Activated naive CD8-positive, alpha-beta T cell treated with anti-CD3 and anti-CD28 coated beads for 36 hours (primary cell): ENCODE measurements around the gene SLC25A22. TPM values are rescaled to one million over a fixed set of nuclear protein-coding genes. Genes with fewer than 3 reads are reported as not detected.

ENCODE experiments used
- DNase-seq: peaks from one replicate; pipeline ENCODE4 v3.0.0; 2021
- H3K27ac Mint-ChIP-seq: one replicate; pipeline ENCODE4 v1.8.0; 2022; ENCODE audit warnings: mild to moderate bottlenecking, moderate library complexity, mixed read lengths
- H3K27me3 Mint-ChIP-seq: one replicate; pipeline ENCODE4 v1.8.0; 2022; ENCODE audit warnings: mild to moderate bottlenecking, mixed read lengths
- H3K36me3 Mint-ChIP-seq: one replicate; pipeline ENCODE4 v1.8.0; 2021; ENCODE audit warnings: mild to moderate bottlenecking, mixed read lengths
- H3K4me1 Mint-ChIP-seq: one replicate; pipeline ENCODE4 v1.8.0; 2021; ENCODE audit warnings: mixed read lengths
- H3K4me3 Mint-ChIP-seq: one replicate; pipeline ENCODE4 v1.8.0; 2022; ENCODE audit warnings: mild to moderate bottlenecking, moderate library complexity, mixed read lengths
- H3K9me3 Mint-ChIP-seq: one replicate; pipeline ENCODE4 v1.8.0; 2022; ENCODE audit warnings: mixed read lengths
- total RNA-seq, 2 experiments: library from RNA; stranded (reverse); gene quantifications; one replicate each; pipeline ENCODE4 v1.2.3, GENCODE V29; 2021

SLC25A22 gene
- total RNA-seq, 2 experiments from 2014 or later, result 54.4 to 56.5 TPM

DNA sequence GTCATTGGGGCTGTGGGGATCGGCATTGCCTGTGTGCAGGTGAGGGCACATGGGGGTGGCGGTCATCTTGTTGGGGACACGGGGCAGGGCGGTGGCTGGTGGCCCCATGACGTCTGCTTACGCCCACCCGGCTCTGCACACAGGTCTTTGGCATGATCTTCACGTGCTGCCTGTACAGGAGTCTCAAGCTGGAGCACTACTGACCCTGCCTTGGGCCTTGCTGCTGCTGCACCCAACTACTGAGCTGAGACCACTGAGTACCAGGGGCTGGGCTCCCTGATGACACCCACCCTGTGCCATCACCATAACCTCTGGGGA is 39.9 kb upstream of the SLC25A22 start:
- H3K27me3 Mint-ChIP-seq, result no peaks in the 10 kb centered on the region
- no peak for DNase-seq
- no peaks in the 10 kb centered on the region for H3K9me3 Mint-ChIP-seq
- H3K4me1 Mint-ChIP-seq, result peaks cover 22% of the 10 kb centered on the region
- peaks cover 11% of the 10 kb centered on the region for H3K36me3 Mint-ChIP-seq
- H3K4me3 Mint-ChIP-seq, result no peak overlapping the region
- no peak overlapping the region for H3K27ac Mint-ChIP-seq

DNA sequence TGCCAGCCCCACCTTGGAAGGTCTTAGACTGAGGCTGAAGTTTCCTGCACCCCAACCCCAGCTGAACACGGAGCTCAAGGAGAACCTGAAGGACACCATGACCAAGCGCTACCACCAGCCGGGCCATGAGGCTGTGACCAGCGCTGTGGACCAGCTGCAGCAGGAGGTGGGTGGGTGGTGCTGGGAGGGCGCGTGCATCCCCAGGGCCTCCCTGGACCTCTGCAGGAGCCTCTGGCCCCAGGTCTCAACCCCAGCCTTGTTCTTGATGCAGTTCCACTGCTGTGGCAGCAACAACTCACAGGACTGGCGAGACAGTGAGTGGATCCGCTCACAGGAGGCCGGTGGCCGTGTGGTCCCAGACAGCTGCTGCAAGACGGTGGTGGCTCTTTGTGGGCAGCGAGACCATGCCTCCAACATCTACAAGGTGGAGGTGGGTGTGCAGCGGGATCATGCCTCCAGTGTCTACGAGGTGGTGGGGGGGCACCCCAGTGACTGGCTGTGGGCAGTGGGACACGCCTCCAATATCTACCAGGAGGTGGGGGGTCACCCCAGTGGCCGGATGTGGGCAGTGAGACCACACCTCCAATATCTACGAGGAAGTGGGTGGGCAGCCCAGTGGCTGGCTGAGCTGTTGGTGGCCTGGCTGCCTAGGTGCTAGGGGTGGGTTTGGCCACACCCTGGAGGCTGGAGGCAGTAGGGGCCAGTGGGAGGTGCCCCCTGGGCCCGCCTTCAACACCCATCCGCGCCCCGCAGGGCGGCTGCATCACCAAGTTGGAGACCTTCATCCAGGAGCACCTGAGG is 39.3 kb upstream of the SLC25A22 start:
- Mint-ChIP-seq H3K36me3 (peaks cover 11% of the 10 kb centered on the region), H3K27me3 (no peaks in the 10 kb centered on the region), H3K9me3 (no peaks in the 10 kb centered on the region), H3K4me3 (no peak overlapping the region), H3K4me1 (peaks cover 22% of the 10 kb centered on the region), H3K27ac (no peak overlapping the region)
- no peak for DNase-seq

DNA sequence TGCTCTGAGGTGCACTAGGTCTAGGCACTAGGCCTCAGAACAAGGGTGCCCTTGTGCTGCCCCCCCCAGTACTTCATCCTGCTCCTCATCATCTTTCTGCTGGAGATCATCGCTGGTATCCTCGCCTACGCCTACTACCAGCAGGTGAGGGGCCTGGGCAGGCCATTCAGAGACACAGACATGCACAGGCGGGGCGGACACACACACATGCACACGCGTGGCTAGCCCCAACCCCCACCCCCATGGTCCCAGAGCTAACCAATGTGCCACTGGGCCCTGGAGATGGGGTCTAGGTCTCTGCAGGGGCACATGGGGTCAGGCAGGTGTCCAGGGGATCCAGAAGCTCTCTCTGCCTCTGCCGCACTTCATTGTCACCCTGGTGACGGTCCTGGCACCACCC is 38.6 kb upstream of the SLC25A22 start:
- Mint-ChIP-seq H3K4me3 (no peak overlapping the region), H3K4me1 (peaks cover 24% of the 10 kb centered on the region), H3K9me3 (no peaks in the 10 kb centered on the region), H3K36me3 (peaks cover 11% of the 10 kb centered on the region), H3K27ac (no peak overlapping the region), H3K27me3 (peaks cover 3% of the 10 kb centered on the region)
- no peak for DNase-seq

DNA sequence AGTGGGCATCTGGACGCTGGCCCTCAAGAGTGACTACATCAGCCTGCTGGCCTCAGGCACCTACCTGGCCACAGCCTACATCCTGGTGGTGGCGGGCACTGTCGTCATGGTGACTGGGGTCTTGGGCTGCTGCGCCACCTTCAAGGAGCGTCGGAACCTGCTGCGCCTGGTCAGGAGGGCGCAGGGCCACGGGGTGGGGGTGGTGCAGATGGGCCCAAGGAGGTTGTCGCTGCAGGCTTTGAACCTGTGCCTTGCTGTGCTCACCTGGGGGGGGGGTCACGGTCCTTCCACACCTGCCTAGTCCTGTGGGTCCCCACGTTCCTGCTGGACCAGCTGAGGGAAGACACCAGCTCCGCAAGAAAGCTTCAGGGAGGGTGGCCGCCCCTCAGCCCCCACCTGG is 38.2 kb upstream of the SLC25A22 start:
- no peaks in the 10 kb centered on the region for H3K9me3 Mint-ChIP-seq
- H3K4me3 Mint-ChIP-seq, result no peak overlapping the region
- peaks cover 11% of the 10 kb centered on the region for H3K36me3 Mint-ChIP-seq
- H3K27me3 Mint-ChIP-seq, result peaks cover 7% of the 10 kb centered on the region
- H3K4me1 Mint-ChIP-seq, result peaks cover 24% of the 10 kb centered on the region
- H3K27ac Mint-ChIP-seq, result no peak overlapping the region
- no peak for DNase-seq

DNA sequence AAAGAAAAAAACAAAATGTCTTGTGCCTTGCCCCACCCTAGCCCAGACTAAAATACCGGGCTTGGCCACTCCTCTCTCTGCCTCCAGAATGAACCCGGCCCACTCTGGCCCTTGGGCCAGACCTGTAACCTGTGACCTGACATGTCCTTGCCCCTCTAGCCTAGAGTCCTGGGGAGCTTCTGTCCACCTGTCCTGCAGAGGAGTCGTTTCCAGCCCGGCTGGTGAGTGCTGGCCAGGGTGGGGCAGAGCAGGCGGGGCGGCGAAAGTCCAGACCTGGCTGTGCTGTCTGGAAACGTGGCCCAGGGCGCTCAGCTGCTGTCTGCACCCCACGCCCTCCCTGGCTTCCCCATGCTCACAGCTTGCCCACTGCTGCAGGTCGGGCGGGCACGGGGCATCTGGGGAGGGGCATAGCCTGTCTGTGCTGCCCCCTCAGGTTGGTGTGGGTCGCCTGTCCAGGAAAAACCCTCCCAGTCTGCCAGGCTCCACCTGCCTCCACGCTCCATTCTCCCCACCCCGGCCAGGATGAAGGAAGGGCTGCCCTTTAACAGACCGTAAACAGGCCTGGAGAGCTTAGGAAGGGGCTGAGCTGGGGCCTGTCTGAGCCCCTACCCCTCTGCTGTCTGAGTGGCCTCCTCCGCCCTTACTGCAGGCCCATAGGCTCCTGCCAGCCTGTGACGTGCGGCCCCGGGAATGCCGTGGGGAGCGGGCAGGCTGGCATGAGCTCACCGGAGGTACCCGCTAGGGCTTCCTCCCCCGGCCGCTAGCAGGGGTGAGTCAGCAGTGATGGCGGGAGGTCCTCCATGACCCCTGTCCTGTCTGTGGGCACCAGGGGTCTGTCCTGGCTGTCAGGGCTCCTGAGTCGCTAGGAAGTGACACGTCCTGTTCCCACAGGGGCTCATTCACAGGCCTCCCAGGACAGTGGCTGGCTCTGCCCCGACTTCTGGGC is 36.6 kb upstream of the SLC25A22 start:
- H3K4me3 Mint-ChIP-seq, result peak overlapping the region; percentile 72

DNA sequence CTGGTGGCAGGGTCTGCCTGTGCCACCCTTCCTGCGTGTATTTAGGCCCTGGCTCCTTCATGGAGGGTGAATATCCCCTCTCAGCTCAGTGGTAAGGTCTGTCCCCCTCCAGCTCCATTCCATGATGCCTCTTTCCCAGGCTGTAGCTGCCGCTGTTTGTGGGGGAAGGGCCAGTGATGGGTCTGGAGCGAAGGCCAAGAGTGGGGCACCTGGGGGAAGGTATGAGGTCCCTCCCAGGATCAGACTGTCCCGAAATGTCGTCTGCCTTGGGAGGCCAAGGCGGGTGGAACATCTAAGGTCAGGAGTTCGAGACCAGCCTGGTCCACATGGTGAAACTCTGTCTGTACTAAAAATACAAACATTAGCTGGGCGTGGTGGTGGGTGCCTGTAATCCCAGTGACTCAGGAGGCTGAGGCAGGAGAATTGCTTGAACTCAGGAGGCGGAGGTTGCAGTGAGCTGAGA is 35.8 kb upstream of the SLC25A22 start:
- peaks cover 19% of the 10 kb centered on the region for H3K4me1 Mint-ChIP-seq
- peak overlapping the region; percentile 72 for H3K4me3 Mint-ChIP-seq
- peaks cover 25% of the 10 kb centered on the region for H3K27me3 Mint-ChIP-seq
- peak overlapping the region; percentile 42 for H3K27ac Mint-ChIP-seq
- no peaks in the 10 kb centered on the region for H3K9me3 Mint-ChIP-seq
- H3K36me3 Mint-ChIP-seq, result peaks cover 1% of the 10 kb centered on the region
- DNase-seq, result no peak

More for the DNA sequence above, 36.6 kb upstream of the SLC25A22 start:
- Mint-ChIP-seq H3K27me3 (peaks cover 17% of the 10 kb centered on the region), H3K36me3 (peaks cover 4% of the 10 kb centered on the region), H3K4me1 (peaks cover 14% of the 10 kb centered on the region), H3K9me3 (no peaks in the 10 kb centered on the region), H3K27ac (no peak overlapping the region)
- no peak for DNase-seq

DNA sequence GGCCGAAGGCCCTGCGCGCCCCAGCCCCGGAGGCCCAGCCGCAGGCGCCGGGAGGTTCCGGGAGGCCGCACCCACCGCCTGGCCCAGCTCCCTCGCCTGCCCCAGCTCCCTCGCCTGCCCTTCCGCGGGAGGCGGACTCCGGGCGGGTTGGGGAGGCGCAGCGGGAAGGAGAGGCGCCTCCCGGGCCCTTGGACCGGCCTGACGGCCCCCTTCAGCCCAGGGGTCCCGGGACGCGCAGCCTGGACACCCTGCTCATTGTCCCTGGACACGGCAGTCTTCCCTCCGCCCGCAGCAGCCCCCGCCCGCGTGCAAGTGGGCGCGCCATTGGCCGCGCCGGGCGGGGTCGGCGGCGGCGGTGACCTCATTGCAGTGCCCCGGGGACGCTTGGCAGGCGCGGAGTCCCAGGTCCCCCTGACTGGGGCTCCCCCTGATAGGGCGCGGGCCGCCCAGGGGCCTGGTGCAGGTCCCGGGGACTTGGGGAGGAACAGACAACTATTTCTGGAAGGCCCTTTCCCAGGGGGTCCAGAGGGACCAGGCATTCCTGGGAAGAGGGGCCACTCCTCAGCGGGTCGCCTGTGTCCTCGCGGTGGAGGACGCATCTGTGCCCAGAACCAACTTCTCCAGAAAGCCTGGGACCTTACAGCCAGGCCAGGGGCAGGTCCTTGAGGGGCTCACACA is 35.2 kb upstream of the SLC25A22 start:
- H3K9me3 Mint-ChIP-seq, result no peaks in the 10 kb centered on the region
- no peak overlapping the region for H3K27ac Mint-ChIP-seq
- peak; percentile 65 for DNase-seq
- peaks cover 31% of the 10 kb centered on the region for H3K27me3 Mint-ChIP-seq
- no peaks in the 10 kb centered on the region for H3K36me3 Mint-ChIP-seq
- H3K4me1 Mint-ChIP-seq, result peaks cover 19% of the 10 kb centered on the region
- H3K4me3 Mint-ChIP-seq, result peak overlapping the region; percentile 72

DNA sequence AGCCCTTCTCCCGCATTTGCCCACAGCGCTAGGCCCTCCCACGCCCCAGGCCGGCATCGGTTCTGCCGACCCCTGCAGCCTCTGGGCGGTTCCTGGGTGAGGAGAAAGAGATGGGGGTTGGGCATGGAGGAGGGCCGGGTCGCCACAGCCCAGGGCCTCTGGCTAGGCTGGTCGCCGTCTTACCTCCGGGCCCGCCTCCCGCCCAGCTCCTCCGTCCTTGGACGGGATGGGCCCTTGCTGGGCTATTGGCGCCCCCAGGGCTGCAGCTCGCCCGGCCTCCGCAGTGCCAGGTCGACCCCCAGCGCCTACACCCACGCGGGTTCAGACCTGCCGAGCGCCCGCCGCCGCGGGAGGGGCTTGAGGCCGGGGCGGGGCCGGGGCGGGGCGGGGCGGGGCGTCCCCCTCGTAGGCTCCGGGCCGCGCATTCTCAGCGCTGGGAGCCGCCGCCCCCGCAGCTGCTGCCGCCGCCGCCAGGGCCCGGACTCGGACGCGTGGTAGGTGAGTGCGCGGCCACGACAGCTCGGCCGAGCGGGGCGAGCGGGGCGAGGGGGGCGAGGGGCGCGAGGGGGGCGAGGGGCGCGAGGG is 34.5 kb upstream of the SLC25A22 start, which contains the start of gene CD151:
Gene CD151, plus strand, starts transcription at position 424 of the 585 bp plus-strand sequence. CDS start 3,118 bp downstream, outside the sequence.
- peak; percentile 72 for DNase-seq
- H3K27me3 Mint-ChIP-seq, result peaks cover 37% of the 10 kb centered on the region
- peaks cover 22% of the 10 kb centered on the region for H3K4me1 Mint-ChIP-seq
- H3K4me3 Mint-ChIP-seq, result peak within 1 kb of the TSS; percentile 72
- no peaks in the 10 kb centered on the region for H3K36me3 Mint-ChIP-seq
- H3K27ac Mint-ChIP-seq, result peak within 1 kb of the TSS; percentile 42
- H3K9me3 Mint-ChIP-seq, result no peaks in the 10 kb centered on the region

DNA sequence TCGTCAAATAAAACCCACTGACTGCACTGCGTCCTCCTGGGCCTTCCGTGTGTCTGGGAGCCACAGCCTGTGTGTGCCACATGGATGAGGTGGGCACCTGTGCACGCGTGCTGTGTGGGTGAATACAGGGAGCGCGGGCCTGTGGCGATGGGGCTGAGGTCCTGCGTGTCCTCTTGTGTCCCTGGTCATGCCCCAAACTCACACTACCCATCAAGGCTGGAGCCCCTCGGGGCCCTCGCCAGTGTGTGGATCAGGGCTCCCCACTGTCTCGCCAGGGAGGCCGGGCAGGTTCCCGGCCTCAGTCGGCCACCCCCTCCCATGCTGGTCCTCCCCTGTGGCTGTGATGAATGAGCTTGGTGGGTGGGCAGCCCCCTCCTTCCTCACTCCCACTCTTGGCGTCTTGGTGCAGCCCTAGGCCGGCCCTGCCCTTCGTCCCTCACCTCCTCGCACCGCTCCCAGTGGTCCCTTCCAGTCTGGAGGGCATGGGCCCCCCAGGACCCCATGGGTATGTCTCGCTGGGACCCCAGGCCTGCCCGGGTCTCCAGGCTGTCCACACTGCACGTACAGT is 34.0 kb upstream of the SLC25A22 start:
- H3K27ac Mint-ChIP-seq, result no peak overlapping the region
- peaks cover 24% of the 10 kb centered on the region for H3K4me1 Mint-ChIP-seq
- H3K4me3 Mint-ChIP-seq, result no peak overlapping the region
- no peak for DNase-seq
- H3K36me3 Mint-ChIP-seq, result no peaks in the 10 kb centered on the region
- H3K9me3 Mint-ChIP-seq, result no peaks in the 10 kb centered on the region
- peaks cover 40% of the 10 kb centered on the region for H3K27me3 Mint-ChIP-seq

DNA sequence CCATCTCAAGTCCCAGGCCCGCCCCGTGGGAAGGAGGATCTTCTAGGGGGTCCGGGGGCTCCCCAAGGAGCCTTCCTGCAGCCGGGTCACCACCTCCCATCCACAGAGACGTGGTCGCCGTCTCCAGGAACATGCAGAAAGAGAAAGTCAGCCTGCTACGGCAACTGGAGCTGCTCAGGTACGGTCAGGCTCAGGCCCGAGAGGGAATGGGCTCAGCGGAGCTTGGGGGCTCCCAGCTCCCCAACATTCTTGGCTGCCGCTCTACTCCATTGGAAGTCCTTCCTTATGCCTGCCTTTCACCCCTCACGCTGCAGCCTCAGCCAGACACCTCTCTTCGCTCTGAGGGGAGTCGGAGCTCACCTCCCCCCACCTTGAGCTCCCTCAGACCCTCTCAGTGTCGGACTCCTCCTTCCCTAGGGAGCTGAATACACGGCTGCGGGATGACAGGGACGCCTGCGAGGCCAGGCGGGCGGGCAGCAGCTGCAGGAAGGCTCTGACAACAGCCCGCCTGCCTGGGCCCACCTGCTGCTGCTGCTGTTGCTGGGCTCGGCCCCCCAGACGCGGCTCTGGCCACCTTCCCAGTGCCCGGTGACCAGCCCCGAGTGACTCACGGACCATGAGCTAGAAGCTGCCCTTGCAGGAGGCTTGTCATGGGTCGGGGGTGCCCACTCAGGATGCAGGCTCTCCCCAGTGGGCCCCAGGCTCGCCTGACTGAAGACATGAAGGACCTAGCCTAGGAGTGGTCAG is 33.2 kb upstream of the SLC25A22 start:
- Mint-ChIP-seq H3K36me3 (no peaks in the 10 kb centered on the region), H3K4me3 (no peak overlapping the region), H3K9me3 (no peaks in the 10 kb centered on the region), H3K4me1 (peaks cover 28% of the 10 kb centered on the region), H3K27me3 (peaks cover 43% of the 10 kb centered on the region), H3K27ac (no peak overlapping the region)
- no peak for DNase-seq

DNA sequence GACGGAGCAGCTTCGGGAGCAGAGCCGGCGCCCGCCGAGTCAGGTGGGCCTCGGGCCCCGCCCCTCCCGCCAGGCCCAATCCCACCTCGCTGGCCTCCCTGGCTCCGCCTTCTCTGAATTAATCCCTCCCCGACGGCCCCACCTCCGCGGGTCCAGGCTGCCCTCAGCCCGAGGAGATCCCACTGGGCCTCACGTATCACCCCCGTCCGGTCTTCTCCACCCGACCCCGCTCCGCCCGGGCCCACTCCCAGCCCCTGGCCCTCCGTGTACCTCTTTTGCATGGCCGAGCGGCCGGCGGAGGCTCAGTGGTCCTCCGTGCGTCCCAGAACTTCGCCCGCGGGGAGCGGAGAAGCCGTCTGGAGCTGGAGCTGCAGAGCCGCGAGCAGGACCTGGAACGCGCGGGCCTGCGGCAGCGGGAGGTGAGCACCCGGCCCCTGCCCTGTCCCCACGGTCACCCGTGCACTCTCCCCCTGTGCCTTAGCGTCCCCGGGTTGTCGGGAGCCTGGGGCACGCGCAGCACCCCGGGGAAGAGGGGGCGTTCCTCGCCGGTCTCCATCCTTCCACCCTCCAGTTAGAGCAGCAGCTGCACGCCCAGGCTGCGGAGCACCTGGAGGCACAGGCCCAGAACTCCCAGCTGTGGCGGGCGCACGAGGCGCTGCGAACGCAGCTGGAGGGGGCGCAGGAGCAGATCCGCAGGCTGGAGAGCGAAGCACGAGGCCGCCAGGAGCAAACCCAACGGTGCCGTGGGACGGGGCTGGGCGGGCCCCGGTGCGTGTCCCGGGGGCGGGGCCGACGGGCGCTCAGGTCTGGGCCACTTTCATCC is 32.4 kb upstream of the SLC25A22 start:
- no peak overlapping the region for H3K27ac Mint-ChIP-seq
- peaks cover 28% of the 10 kb centered on the region for H3K4me1 Mint-ChIP-seq
- no peaks in the 10 kb centered on the region for H3K36me3 Mint-ChIP-seq
- H3K4me3 Mint-ChIP-seq, result no peak overlapping the region
- peak; percentile 84 for DNase-seq
- H3K9me3 Mint-ChIP-seq, result no peaks in the 10 kb centered on the region
- H3K27me3 Mint-ChIP-seq, result peaks cover 43% of the 10 kb centered on the region

DNA sequence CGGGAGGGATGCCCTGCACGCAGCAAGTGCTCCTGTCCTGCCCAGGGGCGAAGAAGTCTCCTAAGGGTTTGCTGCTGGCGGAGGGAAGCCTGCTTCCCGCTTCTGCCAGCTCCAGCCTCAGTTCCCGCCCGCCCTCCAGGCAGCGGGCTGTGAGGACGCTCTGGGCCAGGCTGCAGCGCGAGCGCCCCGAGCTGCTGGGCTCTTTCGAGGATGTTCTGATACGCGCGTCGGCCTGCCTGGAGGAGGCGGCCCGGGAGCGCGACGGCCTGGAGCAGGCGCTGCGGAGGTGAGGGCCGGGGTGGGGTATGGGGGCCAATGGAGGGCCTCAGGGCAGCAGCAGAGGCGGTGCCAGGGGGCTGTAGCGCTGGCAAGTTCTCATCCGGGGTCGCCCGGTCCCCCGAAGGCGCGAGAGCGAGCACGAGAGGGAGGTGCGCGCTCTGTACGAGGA is 31.8 kb upstream of the SLC25A22 start:
- Mint-ChIP-seq H3K4me3 (no peak overlapping the region), H3K36me3 (peaks cover 6% of the 10 kb centered on the region), H3K27ac (no peak overlapping the region), H3K9me3 (no peaks in the 10 kb centered on the region), H3K27me3 (peaks cover 43% of the 10 kb centered on the region), H3K4me1 (peaks cover 26% of the 10 kb centered on the region)
- no peak for DNase-seq
